ENCODE measurements around the gene TRAPPC2.

Gene TRAPPC2

GRCh38 chrX:13717700-13718472, 16.5 kb downstream of the TRAPPC2 start:
- Histone ChIP-seq H3K4me3 (ENCODE audit: low read length) (no peak overlapping the region), H3K27me3 (replicated peaks; ENCODE audit: insufficient read depth, low read length) (no peaks in the 10 kb centered on the region), H2AFZ (ENCODE audit: low read length) (no peak overlapping the region), H3K4me2 (ENCODE audit: low read depth, low read length) (no peak overlapping the region), H3K9ac (ENCODE audit: low read length) (no peak overlapping the region), H3F3A (ENCODE audit: insufficient read depth, low read length) (no peaks in the 10 kb centered on the region), H3K4me1 (ENCODE audit: low read length) (no peaks in the 10 kb centered on the region), H3K79me2 (ENCODE audit: low read length) (peaks cover 23% of the 10 kb centered on the region), H3K9me3 (replicated peaks; ENCODE audit: insufficient read depth, low read length) (no peaks in the 10 kb centered on the region), H4K20me1 (ENCODE audit: insufficient read depth, low read length) (no peaks in the 10 kb centered on the region), H3K36me3 (replicated peaks; ENCODE audit: insufficient read depth, low read length) (no peaks in the 10 kb centered on the region; the same call in 1 of the 2 replicates), H3K27ac (ENCODE audit: low read length) (no peak overlapping the region), H3K9me2 (replicated peaks; ENCODE audit: insufficient read depth, low read length) (no peaks in the 10 kb centered on the region)
- TF ChIP-seq EZH2phosphoT487 (IDR thresholded peaks at IDR 0.05; ENCODE audit: low read length) (no peak), CTCF (IDR thresholded peaks at IDR 0.05; ENCODE audit: low read length) (no peak), EZH2 (optimal IDR thresholded peaks at IDR 0.05; ENCODE audit: low read depth, low read length) (no peak)
- DNase-seq = no peak

- H3K4me3 ChIP-seq (ENCODE audit: low read length) = no peak overlapping the region
- no peaks in the 10 kb centered on the region for H3K9me2 ChIP-seq (replicated peaks; ENCODE audit: insufficient read depth, low read length)
- no peaks in the 10 kb centered on the region; the same call in 1 of the 2 replicates for H3K36me3 ChIP-seq (replicated peaks; ENCODE audit: insufficient read depth, low read length)
- TF ChIP-seq CTCF (IDR thresholded peaks at IDR 0.05; ENCODE audit: low read length) (no peak), EZH2phosphoT487 (IDR thresholded peaks at IDR 0.05; ENCODE audit: low read length) (no peak), EZH2 (optimal IDR thresholded peaks at IDR 0.05; ENCODE audit: low read depth, low read length) (no peak)
- H3F3A ChIP-seq (ENCODE audit: insufficient read depth, low read length) = no peaks in the 10 kb centered on the region
- H3K9ac ChIP-seq (ENCODE audit: low read length) = no peak overlapping the region
- no peaks in the 10 kb centered on the region for H3K9me3 ChIP-seq (replicated peaks; ENCODE audit: insufficient read depth, low read length)
- H3K79me2 ChIP-seq (ENCODE audit: low read length) = peaks cover 18% of the 10 kb centered on the region; the same call in 1 of the 2 replicates
- H3K4me2 ChIP-seq (ENCODE audit: low read depth, low read length) = no peak overlapping the region
- H3K4me1 ChIP-seq (ENCODE audit: low read length) = no peaks in the 10 kb centered on the region
- no peak overlapping the region for H3K27ac ChIP-seq (ENCODE audit: low read length)
- no peaks in the 10 kb centered on the region for H3K27me3 ChIP-seq (replicated peaks; ENCODE audit: insufficient read depth, low read length)
- no peaks in the 10 kb centered on the region for H4K20me1 ChIP-seq (ENCODE audit: insufficient read depth, low read length)
- no peak overlapping the region for H2AFZ ChIP-seq (ENCODE audit: low read length)
- DNase-seq = peak; percentile 22
Measured at GRCh38 chrX:13716905-13717304, 17.5 kb downstream of the TRAPPC2 start.

- Histone ChIP-seq H4K20me1 (ENCODE audit: insufficient read depth, low read length) (no peaks in the 10 kb centered on the region), H2AFZ (ENCODE audit: low read length) (no peak overlapping the region), H3K9me3 (replicated peaks; ENCODE audit: insufficient read depth, low read length) (no peaks in the 10 kb centered on the region), H3K36me3 (replicated peaks; ENCODE audit: insufficient read depth, low read length) (no peaks in the 10 kb centered on the region; the same call in 1 of the 2 replicates), H3K4me1 (ENCODE audit: low read length) (no peaks in the 10 kb centered on the region), H3K9me2 (replicated peaks; ENCODE audit: insufficient read depth, low read length) (no peaks in the 10 kb centered on the region), H3F3A (ENCODE audit: insufficient read depth, low read length) (no peaks in the 10 kb centered on the region), H3K27me3 (replicated peaks; ENCODE audit: insufficient read depth, low read length) (no peaks in the 10 kb centered on the region), H3K4me3 (ENCODE audit: low read length) (no peak overlapping the region), H3K9ac (ENCODE audit: low read length) (no peak overlapping the region), H3K4me2 (ENCODE audit: low read depth, low read length) (no peak overlapping the region), H3K79me2 (ENCODE audit: low read length) (peaks cover 18% of the 10 kb centered on the region; the same call in 1 of the 2 replicates), H3K27ac (ENCODE audit: low read length) (0 out of 2 replicates have a peak overlapping the region, but pooled peaks have one; percentile 8)
- TF ChIP-seq EZH2phosphoT487 (IDR thresholded peaks at IDR 0.05; ENCODE audit: low read length) (no peak), EZH2 (optimal IDR thresholded peaks at IDR 0.05; ENCODE audit: low read depth, low read length) (no peak), CTCF (IDR thresholded peaks at IDR 0.05; ENCODE audit: low read length) (no peak)
- no peak for DNase-seq
Measured at GRCh38 chrX:13716455-13716854, 18.0 kb downstream of the TRAPPC2 start.
